D721Med (cell line): ENCODE measurements around the gene VIM.

Experiments used
- DNase-seq: peaks from one replicate; pipeline ENCODE4 v3.0.0; 2011; ENCODE audit warnings: low spot score; ENCODE audit not compliant: insufficient read length
- FAIRE-seq: peaks from 2 replicates; lab custom pipeline; 2011; peaks lifted over from hg19 to GRCh38; lab: Jason Lieb, UNC
- CTCF ChIP-seq: IDR thresholded peaks from 2 replicates; pipeline ENCODE4 v1.5.1; 2012; ENCODE audit warnings: mild to moderate bottlenecking, control low read depth; ENCODE audit not compliant: insufficient read depth; ENCODE audit errors: missing control alignments

VIM gene

GRCh38 chr10:17200912-17201793, 26.9 kb upstream of the VIM start, which contains the start of gene TRDMT1:
TRDMT1 (minus strand) TSS chr10:17201672; CDS start chr10:17201634, 38 bp downstream.
- FAIRE-seq (no peak), DNase-seq (peak; percentile 41)
- peak; percentile 3 for TF ChIP-seq CTCF

- FAIRE-seq (no peak), DNase-seq (no peak)
- TF ChIP-seq CTCF, result no peak
These were observed 26.3 kb upstream of the VIM start for GRCh38 chr10:17201794-17202116.

GRCh38 chr10:17202506-17202905, 25.5 kb upstream of the VIM start:
- DNase-seq (no peak), FAIRE-seq (no peak)
- no peak for TF ChIP-seq CTCF

- DNase-seq, result no peak
- no peak for FAIRE-seq
- no peak for TF ChIP-seq CTCF
These were observed 25.0 kb upstream of the VIM start for GRCh38 chr10:17202999-17203398.

GRCh38 chr10:17203416-17203815, 24.6 kb upstream of the VIM start:
- no peak for FAIRE-seq
- no peak for DNase-seq
- no peak for TF ChIP-seq CTCF

- FAIRE-seq (no peak), DNase-seq (no peak)
- no peak for TF ChIP-seq CTCF
These were observed 21.8 kb upstream of the VIM start for GRCh38 chr10:17206210-17206709.

- DNase-seq (no peak), FAIRE-seq (no peak)
- TF ChIP-seq CTCF, result no peak
These were observed 19.6 kb upstream of the VIM start for GRCh38 chr10:17208476-17208875.
